HG02938 (cell line): Measurements from ENCODE around the gene CIC.
A peak's percentile ranks its signal among the peaks of the same experiment; 100 is the strongest.
"Not testable (repeated sequence)": the region's sequence is repeated elsewhere in the genome, so short reads cannot be mapped to it uniquely, and the experiment has no call there.

Experiments used
- ATAC-seq: cut with Tn5 transposase; IDR thresholded peaks from one replicate; pipeline ENCODE4 v1.9.1; 2021; ENCODE audit warnings: mild to moderate bottlenecking, moderate library complexity; ENCODE audit not compliant: unreplicated experiment

CIC gene

GRCh38 chr19:42254089-42254849, 14.8 kb upstream of the CIC start:
- no peak for ATAC-seq

GRCh38 chr19:42254850-42255765, 13.9 kb upstream of the CIC start, which contains the start of gene ERF:
Gene ERF (minus strand): TSS chr19:42255128. CDS start chr19:42254999, 129 bp downstream.
- peak; percentile 56 for ATAC-seq

- ATAC-seq, result no peak
Measured at GRCh38 chr19:42255766-42256745, 13.0 kb upstream of the CIC start.

GRCh38 chr19:42257842-42258241, 11.2 kb upstream of the CIC start:
- ATAC-seq, result not testable (repeated sequence)

GRCh38 chr19:42261763-42262162, 7.3 kb upstream of the CIC start:
- ATAC-seq, result no peak

- ATAC-seq, result not testable (repeated sequence)
Measured at GRCh38 chr19:42266105-42266504, 2.9 kb upstream of the CIC start.

GRCh38 chr19:42266928-42267603, 2.0 kb upstream of the CIC start:
- not testable (repeated sequence) for ATAC-seq

GRCh38 chr19:42267644-42268141, 1.4 kb upstream of the CIC start:
- ATAC-seq, result no peak

GRCh38 chr19:42268142-42268703, 829 bp upstream of the CIC start:
- ATAC-seq, result peak; percentile 50

GRCh38 chr19:42269478-42270345, 660 bp downstream of the CIC start:
- no peak for ATAC-seq

- ATAC-seq, result no peak
Measured at GRCh38 chr19:42270346-42271044, 1.4 kb downstream of the CIC start.

GRCh38 chr19:42271045-42271419, 2.0 kb downstream of the CIC start:
- ATAC-seq, result no peak

- ATAC-seq, result no peak
Measured at GRCh38 chr19:42271861-42272534, 2.9 kb downstream of the CIC start.

- ATAC-seq, result no peak
Measured at GRCh38 chr19:42272535-42272897, 3.5 kb downstream of the CIC start.

GRCh38 chr19:42272989-42273406, 3.9 kb downstream of the CIC start:
- ATAC-seq, result no peak

- no peak for ATAC-seq
Measured at GRCh38 chr19:42273407-42274064, 4.5 kb downstream of the CIC start.

- no peak for ATAC-seq
Measured at GRCh38 chr19:42274065-42274682, 5.1 kb downstream of the CIC start.
